ENCODE results near the gene MRPS33.
"Not testable (repeated sequence)": the region's sequence is repeated elsewhere in the genome, so short reads cannot be mapped to it uniquely, and the experiment has no call there.

MRPS33 gene

DNA sequence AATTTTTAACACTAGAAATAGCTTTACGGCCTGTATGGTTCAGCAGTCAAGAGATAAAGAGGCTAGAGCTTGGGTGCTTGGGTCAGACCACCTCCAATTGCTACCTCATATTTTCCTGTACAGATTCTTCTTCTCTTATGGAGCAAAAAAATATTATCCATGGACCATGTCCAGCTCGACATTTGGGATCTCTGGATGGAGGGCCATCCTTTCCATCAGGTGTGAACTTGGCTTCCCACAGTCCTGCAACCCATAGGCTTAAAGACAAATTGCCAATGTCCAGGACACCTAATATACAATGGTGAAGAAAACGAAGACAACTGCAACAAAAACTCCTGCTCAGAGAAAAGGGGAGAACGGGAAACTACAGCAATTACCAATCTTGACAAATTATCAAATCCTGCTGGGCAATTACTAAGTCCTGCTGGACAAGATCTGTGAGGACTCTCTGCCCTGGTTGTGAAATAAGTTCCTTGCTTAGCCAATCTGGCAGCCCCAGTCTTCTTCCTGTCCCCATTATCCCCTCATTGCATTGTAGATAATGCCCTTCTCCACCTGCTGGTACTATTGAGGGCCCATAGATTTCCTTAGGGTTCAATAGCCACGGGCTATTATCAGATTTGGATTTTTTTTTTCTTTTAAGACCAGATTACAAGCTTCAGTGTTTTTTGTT, 48.1 kb downstream of the MRPS33 start:
- Histone ChIP-seq H3K9me3 (ENCODE audit: control insufficient read depth, insufficient read depth, low read length) (no peaks in the 10 kb centered on the region), H3K36me3 (ENCODE audit: control insufficient read depth, low read length) (no peaks in the 10 kb centered on the region), H3K4me3 (ENCODE audit: low read length) (no peak overlapping the region), H3K4me1 (ENCODE audit: control insufficient read depth, low read length) (no peaks in the 10 kb centered on the region), H3F3A (ENCODE audit: control insufficient read depth, insufficient read depth) (no peaks in the 10 kb centered on the region), H3K27ac (ENCODE audit: low read depth, low read length) (no peak overlapping the region), H3K27me3 (ENCODE audit: control insufficient read depth, low read length) (peaks cover 7% of the 10 kb centered on the region; the same call in 1 of the 2 replicates), H3K9me2 (replicated peaks; ENCODE audit: control insufficient read depth, low read length) (no peaks in the 10 kb centered on the region), H3K4me2 (ENCODE audit: low read length) (no peak overlapping the region), H4K20me1 (ENCODE audit: control insufficient read depth, insufficient read depth, low read depth, low read length) (no peaks in the 10 kb centered on the region), H3K79me2 (ENCODE audit: control insufficient read depth, low read length) (no peaks in the 10 kb centered on the region)
- no peak for TF ChIP-seq EZH2phosphoT487 (IDR thresholded peaks at IDR 0.05; ENCODE audit: borderline replicate concordance, low read length)
- TF ChIP-seq, protein P1, sequence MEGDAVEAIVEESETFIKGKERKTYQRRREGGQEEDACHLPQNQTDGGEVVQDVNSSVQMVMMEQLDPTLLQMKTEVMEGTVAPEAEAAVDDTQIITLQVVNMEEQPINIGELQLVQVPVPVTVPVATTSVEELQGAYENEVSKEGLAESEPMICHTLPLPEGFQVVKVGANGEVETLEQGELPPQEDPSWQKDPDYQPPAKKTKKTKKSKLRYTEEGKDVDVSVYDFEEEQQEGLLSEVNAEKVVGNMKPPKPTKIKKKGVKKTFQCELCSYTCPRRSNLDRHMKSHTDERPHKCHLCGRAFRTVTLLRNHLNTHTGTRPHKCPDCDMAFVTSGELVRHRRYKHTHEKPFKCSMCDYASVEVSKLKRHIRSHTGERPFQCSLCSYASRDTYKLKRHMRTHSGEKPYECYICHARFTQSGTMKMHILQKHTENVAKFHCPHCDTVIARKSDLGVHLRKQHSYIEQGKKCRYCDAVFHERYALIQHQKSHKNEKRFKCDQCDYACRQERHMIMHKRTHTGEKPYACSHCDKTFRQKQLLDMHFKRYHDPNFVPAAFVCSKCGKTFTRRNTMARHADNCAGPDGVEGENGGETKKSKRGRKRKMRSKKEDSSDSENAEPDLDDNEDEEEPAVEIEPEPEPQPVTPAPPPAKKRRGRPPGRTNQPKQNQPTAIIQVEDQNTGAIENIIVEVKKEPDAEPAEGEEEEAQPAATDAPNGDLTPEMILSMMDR (IDR thresholded peaks at IDR 0.05; ENCODE audit: low read depth, low read length, poor library complexity, severe bottlenecking), result no peak

DNA sequence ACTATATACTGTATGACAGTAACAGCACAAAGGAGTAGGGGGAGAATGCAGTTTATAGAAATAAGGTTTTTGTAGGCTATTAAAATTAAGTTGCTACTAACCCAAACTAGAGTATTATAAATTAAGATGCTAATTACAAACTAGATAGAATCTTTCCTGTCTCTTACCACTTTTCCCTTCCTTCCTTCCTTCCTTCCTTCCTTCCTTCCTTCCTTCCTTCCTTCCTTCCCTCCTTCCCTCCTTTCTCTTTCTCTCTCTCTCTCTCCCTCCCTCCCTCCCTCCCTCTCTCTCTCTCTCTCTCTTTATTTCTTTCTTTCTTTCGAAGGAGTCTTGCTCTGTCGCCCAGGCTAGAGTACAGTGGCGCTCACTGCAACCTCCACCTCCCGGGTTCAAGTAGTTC, 53.6 kb downstream of the MRPS33 start:
- TF ChIP-seq, protein P1 (IDR thresholded peaks at IDR 0.05; ENCODE audit: low read depth, low read length, poor library complexity, severe bottlenecking), result no peak
- no peak for TF ChIP-seq EZH2phosphoT487 (IDR thresholded peaks at IDR 0.05; ENCODE audit: borderline replicate concordance, low read length)
- Histone ChIP-seq H3K27ac (ENCODE audit: low read depth, low read length) (no peak overlapping the region), H4K20me1 (ENCODE audit: control insufficient read depth, insufficient read depth, low read depth, low read length) (no peaks in the 10 kb centered on the region), H3K9me3 (ENCODE audit: control insufficient read depth, insufficient read depth, low read length) (no peaks in the 10 kb centered on the region), H3K4me2 (ENCODE audit: low read length) (no peak overlapping the region), H3K36me3 (ENCODE audit: control insufficient read depth, low read length) (no peaks in the 10 kb centered on the region), H3K9me2 (replicated peaks; ENCODE audit: control insufficient read depth, low read length) (no peaks in the 10 kb centered on the region), H3K79me2 (ENCODE audit: control insufficient read depth, low read length) (no peaks in the 10 kb centered on the region), H3K4me1 (ENCODE audit: control insufficient read depth, low read length) (no peaks in the 10 kb centered on the region), H3K4me3 (ENCODE audit: low read length) (no peak overlapping the region), H3F3A (ENCODE audit: control insufficient read depth, insufficient read depth) (no peaks in the 10 kb centered on the region), H3K27me3 (ENCODE audit: control insufficient read depth, low read length) (peaks cover 4% of the 10 kb centered on the region; the same call in 1 of the 2 replicates)

DNA sequence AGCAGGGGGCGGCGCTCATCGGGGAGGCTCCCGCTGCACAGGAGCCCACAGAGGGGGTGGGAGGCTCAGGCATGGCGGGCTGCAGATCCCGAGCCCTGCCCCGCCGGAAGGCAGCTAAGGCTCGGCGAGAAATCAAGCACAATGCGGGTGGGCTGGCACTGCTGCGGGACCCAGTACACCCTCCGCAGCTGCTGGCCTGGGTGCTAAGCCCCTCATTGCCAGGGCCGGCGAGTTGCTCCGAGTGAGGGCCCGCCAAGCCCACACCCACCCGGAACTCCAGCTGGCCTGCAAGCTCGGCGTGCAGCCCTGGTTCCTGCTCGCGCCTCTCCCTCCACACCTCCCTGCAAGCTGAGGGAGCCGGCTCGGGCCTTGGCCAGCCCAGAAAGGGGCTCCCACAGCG, 57.8 kb downstream of the MRPS33 start:
- H4K20me1 ChIP-seq (ENCODE audit: control insufficient read depth, insufficient read depth, low read depth, low read length); H3K27ac ChIP-seq (ENCODE audit: low read depth, low read length); H3K27me3 ChIP-seq (ENCODE audit: control insufficient read depth, low read length); H3K9me3 ChIP-seq (ENCODE audit: control insufficient read depth, insufficient read depth, low read length); H3K36me3 ChIP-seq (ENCODE audit: control insufficient read depth, low read length); H3K4me2 ChIP-seq (ENCODE audit: low read length); H3F3A ChIP-seq (ENCODE audit: control insufficient read depth, insufficient read depth); H3K4me3 ChIP-seq (ENCODE audit: low read length); H3K9me2 ChIP-seq (replicated peaks; ENCODE audit: control insufficient read depth, low read length); H3K4me1 ChIP-seq (ENCODE audit: control insufficient read depth, low read length); H3K79me2 ChIP-seq (ENCODE audit: control insufficient read depth, low read length): not testable (repeated sequence)
